Smooth muscle cell (in vitro differentiated cells): ENCODE data around the gene PIK3C2B. TPM values are rescaled to one million over a fixed set of nuclear protein-coding genes. Genes with fewer than 3 reads are reported as not detected.

Experiments
- DNase-seq: peaks from one replicate; lab custom pipeline; 2025; ENCODE audit not compliant: unreplicated experiment; lab: John Stamatoyannopoulos, UW
- H2AFZ ChIP-seq: fragments of 200-600 bp; sonication (generic); 2 replicates; pipeline ENCODE4 v1.6.0; 2016; ENCODE audit warnings: antibody characterized with exemption, low read depth, mild to moderate bottlenecking
- H3F3A ChIP-seq: fragments of 200-600 bp; sonication (generic); 2 replicates; pipeline ENCODE4 v1.6.0; 2017; ENCODE audit warnings: antibody characterized with exemption, low read depth
- H3K27ac ChIP-seq: fragments of 200-600 bp; sonication (generic); 2 replicates; pipeline ENCODE4 v1.5.1; 2016; ENCODE audit warnings: low read depth, mild to moderate bottlenecking
- H3K27me3 ChIP-seq: fragments of 200-600 bp; sonication (generic); 2 replicates; pipeline ENCODE4 v1.6.1; 2016; ENCODE audit warnings: low read depth, mild to moderate bottlenecking
- H3K36me3 ChIP-seq: fragments of 200-600 bp; sonication (generic); 2 replicates; pipeline ENCODE4 v1.5.1; 2016; ENCODE audit warnings: low read depth
- H3K4me1 ChIP-seq: fragments of 200-600 bp; sonication (generic); 2 replicates; pipeline ENCODE4 v1.5.1; 2016; ENCODE audit warnings: low read depth
- H3K4me2 ChIP-seq: fragments of 200-600 bp; sonication (generic); 2 replicates; pipeline ENCODE4 v1.6.0; 2016; ENCODE audit warnings: mild to moderate bottlenecking
- H3K4me3 ChIP-seq: fragments of 200-600 bp; sonication (generic); 2 replicates; pipeline ENCODE4 v1.5.1; 2016; ENCODE audit warnings: mild to moderate bottlenecking
- H3K79me2 ChIP-seq: fragments of 200-600 bp; sonication (generic); 2 replicates; pipeline ENCODE4 v1.6.0; 2016; ENCODE audit warnings: low read depth, mild to moderate bottlenecking
- H3K9ac ChIP-seq: fragments of 200-600 bp; sonication (generic); 2 replicates; pipeline ENCODE4 v1.6.0; 2016; ENCODE audit warnings: low read depth
- H3K9me3 ChIP-seq: fragments of 200-600 bp; sonication (generic); replicated peaks from 2 replicates; pipeline ENCODE4 v1.5.1; 2016; ENCODE audit warnings: low read depth
- H4K20me1 ChIP-seq: fragments of 200-600 bp; sonication (generic); 2 replicates; pipeline ENCODE4 v1.6.0; 2016; ENCODE audit warnings: low read depth
- CTCF ChIP-seq: fragments of 200-600 bp; sonication (generic); IDR thresholded peaks from 2 replicates; pipeline ENCODE4 v1.5.1; 2017; ENCODE audit warnings: borderline replicate concordance, mild to moderate bottlenecking, antibody characterized with exemption; ENCODE audit not compliant: insufficient read depth, poor library complexity, severe bottlenecking
- WGBS: methylation state at CpG from one replicate; pipeline ENCODE4 v1.1.7; 2016; ENCODE audit warnings: low lambda C conversion rate; 5-methylcytosine and 5-hydroxymethylcytosine counted together
- polyA plus RNA-seq: library from polyadenylated mRNA; unstranded; fragments of >200 nt; fragmentation: Nextera tagmentation; extraction: Ambion mirVana; gene quantifications from 2 replicates; pipeline ENCODE4 v1.2.1, GENCODE V29; 2016
- total RNA-seq: library from RNA; depleted of rRNA; stranded (reverse); fragments of >200 nt; gene quantifications from 2 replicates; pipeline ENCODE4 v1.2.3, GENCODE V29; 2014

Gene PIK3C2B
- total and polyA plus RNA-seq, 2 experiments from 2014 or later: 3.0 to 9.5 TPM

- no peak for TF ChIP-seq CTCF
- Histone ChIP-seq H3K36me3 (no peaks in the 10 kb centered on the region), H2AFZ (peak overlapping the region; percentile 90), H4K20me1 (no peaks in the 10 kb centered on the region), H3F3A (peaks cover 4% of the 10 kb centered on the region), H3K79me2 (no peaks in the 10 kb centered on the region), H3K27ac (peak overlapping the region; percentile 83), H3K9me3 (no peaks in the 10 kb centered on the region), H3K4me2 (peak overlapping the region; percentile 91), H3K4me1 (no peaks in the 10 kb centered on the region), H3K27me3 (no peaks in the 10 kb centered on the region), H3K4me3 (peak overlapping the region; percentile 71), H3K9ac (peak overlapping the region; percentile 77)
- 2% methylated on average over 22 of the region's 22 CpGs for WGBS
- DNase-seq: no peak
Measured at GRCh38 chr1:204507317-204508105, 12.9 kb upstream of the PIK3C2B start.

DNA sequence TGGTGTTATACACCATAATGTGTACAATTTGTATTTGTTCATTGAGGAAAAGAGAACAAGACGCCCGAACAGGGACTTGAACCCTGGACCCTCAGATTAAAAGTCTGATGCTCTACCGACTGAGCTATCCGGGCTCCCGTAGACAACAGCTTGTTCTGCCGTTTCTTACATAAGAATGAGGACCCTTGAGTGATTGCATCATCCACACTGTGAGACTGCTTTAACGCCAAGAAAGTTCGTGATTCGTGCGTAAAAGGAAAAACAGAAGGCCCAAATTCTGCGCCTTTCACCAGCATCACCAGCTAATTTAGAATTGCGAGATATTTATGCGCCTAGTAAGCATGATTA lies 12.3 kb upstream of the PIK3C2B start:
- under 1% methylated on average over 13 of the region's 13 CpGs for WGBS
- no peak for TF ChIP-seq CTCF
- peaks cover 4% of the 10 kb centered on the region for H3F3A ChIP-seq
- no peaks in the 10 kb centered on the region for H3K79me2 ChIP-seq
- H3K4me2 ChIP-seq: peak overlapping the region; percentile 91
- no peaks in the 10 kb centered on the region for H3K9me3 ChIP-seq
- H3K27ac ChIP-seq: peak overlapping the region; percentile 83
- no peaks in the 10 kb centered on the region for H4K20me1 ChIP-seq
- H2AFZ ChIP-seq: peak overlapping the region; percentile 90
- DNase-seq: peak; percentile 53
- no peaks in the 10 kb centered on the region for H3K27me3 ChIP-seq
- H3K36me3 ChIP-seq: no peaks in the 10 kb centered on the region
- peak overlapping the region; percentile 77 for H3K9ac ChIP-seq
- H3K4me1 ChIP-seq: no peaks in the 10 kb centered on the region
- H3K4me3 ChIP-seq: peak overlapping the region; percentile 71

DNA sequence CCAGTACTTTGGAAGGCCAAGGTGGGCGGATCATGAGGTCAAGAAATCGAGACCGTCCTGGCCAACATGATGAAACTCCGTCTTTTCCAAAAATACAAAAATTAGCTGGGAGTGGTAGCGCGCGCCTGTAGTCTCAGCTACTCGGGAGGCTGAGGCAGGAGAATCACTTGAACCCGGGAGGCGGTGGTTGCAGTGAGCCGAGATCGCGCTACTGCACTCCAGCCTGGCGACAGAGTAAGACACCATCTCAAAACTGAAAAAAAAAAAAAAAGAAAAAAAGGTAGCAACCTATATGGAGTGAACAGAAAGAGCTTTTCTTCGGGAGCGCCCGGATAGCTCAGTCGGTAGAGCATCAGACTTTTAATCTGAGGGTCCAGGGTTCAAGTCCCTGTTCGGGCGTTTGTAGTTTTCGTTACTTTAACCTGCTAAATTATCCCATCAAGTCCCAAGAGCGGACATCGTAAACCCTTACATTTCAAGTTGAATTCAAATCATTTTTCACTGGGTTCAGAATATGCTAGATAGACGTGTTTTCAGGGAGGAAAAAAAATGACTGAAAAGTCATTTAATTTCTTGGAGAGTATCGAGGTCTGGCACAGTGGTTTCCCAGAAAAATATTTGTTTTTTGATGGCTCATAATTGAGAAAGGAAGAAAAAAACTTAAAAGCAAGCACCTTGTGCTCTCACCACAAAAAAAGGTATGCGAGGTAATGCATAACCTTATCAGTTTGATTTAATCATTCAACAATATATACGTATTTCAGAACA lies 11.8 kb upstream of the PIK3C2B start:
- no peaks in the 10 kb centered on the region for H3K36me3 ChIP-seq
- H3K9me3 ChIP-seq: no peaks in the 10 kb centered on the region
- H3K4me2 ChIP-seq: peak overlapping the region; percentile 91
- no peaks in the 10 kb centered on the region for H4K20me1 ChIP-seq
- H3K27me3 ChIP-seq: no peaks in the 10 kb centered on the region
- H3K27ac ChIP-seq: peak overlapping the region; percentile 38
- H3F3A ChIP-seq: peaks cover 4% of the 10 kb centered on the region
- no peaks in the 10 kb centered on the region for H3K79me2 ChIP-seq
- H2AFZ ChIP-seq: peak overlapping the region; percentile 60
- H3K9ac ChIP-seq: no peak overlapping the region
- H3K4me3 ChIP-seq: peak overlapping the region; percentile 71
- H3K4me1 ChIP-seq: no peaks in the 10 kb centered on the region
- WGBS: under 1% methylated on average over 27 of the region's 27 CpGs
- peak; percentile 29 for DNase-seq
- TF ChIP-seq CTCF: no peak
